ENCODE results near the gene ARHGAP9.

DNA sequence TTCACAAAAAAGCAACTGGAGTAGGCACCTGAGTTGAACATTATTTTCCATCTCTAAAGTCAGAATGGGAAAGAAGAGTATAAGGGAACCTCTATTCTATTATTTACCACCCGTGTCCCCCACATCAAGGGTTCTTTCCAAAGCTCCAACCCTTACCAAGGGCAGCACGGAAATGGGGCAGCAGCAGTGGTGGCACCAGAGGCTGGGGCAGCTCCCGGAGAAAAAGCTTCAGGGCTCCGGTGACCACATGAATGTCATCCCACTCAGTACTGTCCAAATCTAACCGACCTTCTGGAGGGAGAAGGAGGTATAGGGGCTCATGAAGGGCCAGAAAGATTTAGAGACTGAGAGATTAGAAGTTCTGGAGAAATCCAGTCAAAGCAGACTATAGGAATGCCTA is 5.8 kb downstream of the ARHGAP9 start:
- TF ChIP-seq POLR2A (IDR thresholded peaks at IDR 0.05) (no peak), EP300 (IDR thresholded peaks at IDR 0.05) (no peak)
- TF ChIP-seq, protein P1, sequence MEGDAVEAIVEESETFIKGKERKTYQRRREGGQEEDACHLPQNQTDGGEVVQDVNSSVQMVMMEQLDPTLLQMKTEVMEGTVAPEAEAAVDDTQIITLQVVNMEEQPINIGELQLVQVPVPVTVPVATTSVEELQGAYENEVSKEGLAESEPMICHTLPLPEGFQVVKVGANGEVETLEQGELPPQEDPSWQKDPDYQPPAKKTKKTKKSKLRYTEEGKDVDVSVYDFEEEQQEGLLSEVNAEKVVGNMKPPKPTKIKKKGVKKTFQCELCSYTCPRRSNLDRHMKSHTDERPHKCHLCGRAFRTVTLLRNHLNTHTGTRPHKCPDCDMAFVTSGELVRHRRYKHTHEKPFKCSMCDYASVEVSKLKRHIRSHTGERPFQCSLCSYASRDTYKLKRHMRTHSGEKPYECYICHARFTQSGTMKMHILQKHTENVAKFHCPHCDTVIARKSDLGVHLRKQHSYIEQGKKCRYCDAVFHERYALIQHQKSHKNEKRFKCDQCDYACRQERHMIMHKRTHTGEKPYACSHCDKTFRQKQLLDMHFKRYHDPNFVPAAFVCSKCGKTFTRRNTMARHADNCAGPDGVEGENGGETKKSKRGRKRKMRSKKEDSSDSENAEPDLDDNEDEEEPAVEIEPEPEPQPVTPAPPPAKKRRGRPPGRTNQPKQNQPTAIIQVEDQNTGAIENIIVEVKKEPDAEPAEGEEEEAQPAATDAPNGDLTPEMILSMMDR (IDR thresholded peaks at IDR 0.05) = no peak

Measured in suprapubic skin (tissue), 3 donors.